ENCODE measurements around the gene NUFIP2. TPM values are rescaled to one million over a fixed set of nuclear protein-coding genes. Genes with fewer than 3 reads are reported as not detected.

Gene NUFIP2
- total RNA-seq, 1 donor from 2014 or later = 68.1 TPM

DNA sequence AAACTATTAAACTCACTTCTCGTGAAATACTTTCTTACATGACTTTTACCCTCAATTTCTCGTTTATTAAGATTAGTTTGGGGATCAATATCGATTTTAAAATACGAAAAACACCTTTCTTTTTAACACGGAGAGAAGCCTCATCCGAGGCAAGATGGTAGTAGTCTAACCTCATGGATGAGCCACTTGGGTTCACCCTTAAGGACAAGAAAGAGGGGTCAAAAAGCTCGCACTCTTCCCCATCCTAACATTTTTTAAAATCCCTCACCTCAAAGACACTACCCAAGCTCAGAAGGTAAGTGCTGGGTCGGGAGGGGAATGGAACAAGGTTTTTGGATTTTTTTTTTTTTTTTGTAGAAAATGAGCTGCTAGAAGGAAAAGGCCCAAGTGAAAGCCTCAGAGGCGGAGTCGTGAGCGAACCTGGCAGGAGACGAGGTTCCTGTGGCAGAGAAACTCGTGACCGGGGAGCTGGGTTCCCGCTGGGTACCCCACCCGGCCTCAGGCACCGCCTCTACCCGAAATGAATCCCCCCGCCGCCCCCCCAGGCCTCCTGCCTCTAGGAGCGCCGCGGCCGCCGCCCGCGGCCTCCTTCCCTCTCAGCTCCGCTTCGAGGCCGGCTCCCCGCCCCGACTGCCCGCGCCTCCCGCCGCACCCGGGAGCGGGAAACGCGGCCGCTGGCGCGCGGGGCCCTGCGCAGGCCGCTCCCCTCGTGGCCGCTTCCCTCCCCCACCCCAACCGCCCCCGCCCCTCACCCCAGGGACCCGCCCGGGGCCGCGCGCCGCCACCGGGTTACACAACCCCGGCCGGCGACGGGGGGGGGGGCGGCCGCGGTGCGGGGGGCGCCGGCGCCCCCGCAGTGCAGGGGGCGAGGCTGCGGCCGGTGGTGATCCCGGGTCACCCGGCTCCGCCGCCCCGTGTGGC lies 1.6 kb downstream of the NUFIP2 start:
- peaks cover 36% of the 10 kb centered on the region for H3K4me1 Mint-ChIP-seq (ENCODE audit: unreplicated experiment)
- H3K36me3 Mint-ChIP-seq (ENCODE audit: low read depth, unreplicated experiment) = peaks cover 16% of the 10 kb centered on the region
- H3K4me3 Mint-ChIP-seq (ENCODE audit: unreplicated experiment) = peak overlapping the region; percentile 100
- DNase-seq (ENCODE audit: low spot score) = peak; percentile 43
- TF ChIP-seq, protein P1, sequence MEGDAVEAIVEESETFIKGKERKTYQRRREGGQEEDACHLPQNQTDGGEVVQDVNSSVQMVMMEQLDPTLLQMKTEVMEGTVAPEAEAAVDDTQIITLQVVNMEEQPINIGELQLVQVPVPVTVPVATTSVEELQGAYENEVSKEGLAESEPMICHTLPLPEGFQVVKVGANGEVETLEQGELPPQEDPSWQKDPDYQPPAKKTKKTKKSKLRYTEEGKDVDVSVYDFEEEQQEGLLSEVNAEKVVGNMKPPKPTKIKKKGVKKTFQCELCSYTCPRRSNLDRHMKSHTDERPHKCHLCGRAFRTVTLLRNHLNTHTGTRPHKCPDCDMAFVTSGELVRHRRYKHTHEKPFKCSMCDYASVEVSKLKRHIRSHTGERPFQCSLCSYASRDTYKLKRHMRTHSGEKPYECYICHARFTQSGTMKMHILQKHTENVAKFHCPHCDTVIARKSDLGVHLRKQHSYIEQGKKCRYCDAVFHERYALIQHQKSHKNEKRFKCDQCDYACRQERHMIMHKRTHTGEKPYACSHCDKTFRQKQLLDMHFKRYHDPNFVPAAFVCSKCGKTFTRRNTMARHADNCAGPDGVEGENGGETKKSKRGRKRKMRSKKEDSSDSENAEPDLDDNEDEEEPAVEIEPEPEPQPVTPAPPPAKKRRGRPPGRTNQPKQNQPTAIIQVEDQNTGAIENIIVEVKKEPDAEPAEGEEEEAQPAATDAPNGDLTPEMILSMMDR (IDR thresholded peaks at IDR 0.05; ENCODE audit: unreplicated experiment) = no peak
- H3K9me3 Mint-ChIP-seq (ENCODE audit: unreplicated experiment) = no peaks in the 10 kb centered on the region
- H3K27me3 Mint-ChIP-seq (ENCODE audit: unreplicated experiment) = peaks cover 13% of the 10 kb centered on the region
- H3K27ac Mint-ChIP-seq (ENCODE audit: unreplicated experiment) = peak overlapping the region; percentile 95

DNA sequence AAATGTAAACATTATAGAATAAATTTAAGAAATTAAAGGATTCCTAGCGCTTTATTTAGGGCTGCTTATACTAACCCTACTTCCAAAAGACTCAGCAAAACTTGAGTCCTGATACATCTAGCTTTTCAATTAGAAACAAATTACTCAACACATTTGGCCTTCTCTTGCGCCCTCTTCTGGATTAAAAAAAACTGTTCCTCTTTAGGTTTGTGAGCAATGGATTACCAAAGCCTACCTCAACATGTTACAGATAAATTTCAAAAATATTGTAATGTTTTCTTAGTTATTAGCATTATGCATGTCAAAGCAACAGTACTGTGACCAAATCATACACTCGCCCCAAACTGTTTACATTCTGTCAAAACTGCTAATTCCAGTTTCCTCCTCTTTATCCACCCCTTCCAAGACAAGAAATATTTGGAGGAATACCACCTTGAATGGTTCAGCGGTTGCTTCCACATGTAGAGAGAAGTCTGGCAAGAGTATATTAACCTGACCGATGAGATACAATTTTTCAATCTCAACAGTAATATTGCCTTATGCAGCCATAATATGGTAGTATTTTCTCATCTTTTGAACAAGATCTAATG lies 2.7 kb downstream of the NUFIP2 start:
- peak; percentile 27 for DNase-seq (ENCODE audit: low spot score)
- Mint-ChIP-seq H3K27ac (ENCODE audit: unreplicated experiment) (peak overlapping the region; percentile 95), H3K9me3 (ENCODE audit: unreplicated experiment) (no peaks in the 10 kb centered on the region), H3K4me1 (ENCODE audit: unreplicated experiment) (peaks cover 36% of the 10 kb centered on the region), H3K27me3 (ENCODE audit: unreplicated experiment) (peaks cover 13% of the 10 kb centered on the region), H3K36me3 (ENCODE audit: low read depth, unreplicated experiment) (peaks cover 25% of the 10 kb centered on the region), H3K4me3 (ENCODE audit: unreplicated experiment) (peak overlapping the region; percentile 98)
- TF ChIP-seq, protein P1 (IDR thresholded peaks at IDR 0.05; ENCODE audit: unreplicated experiment) = peak; percentile 71

DNA sequence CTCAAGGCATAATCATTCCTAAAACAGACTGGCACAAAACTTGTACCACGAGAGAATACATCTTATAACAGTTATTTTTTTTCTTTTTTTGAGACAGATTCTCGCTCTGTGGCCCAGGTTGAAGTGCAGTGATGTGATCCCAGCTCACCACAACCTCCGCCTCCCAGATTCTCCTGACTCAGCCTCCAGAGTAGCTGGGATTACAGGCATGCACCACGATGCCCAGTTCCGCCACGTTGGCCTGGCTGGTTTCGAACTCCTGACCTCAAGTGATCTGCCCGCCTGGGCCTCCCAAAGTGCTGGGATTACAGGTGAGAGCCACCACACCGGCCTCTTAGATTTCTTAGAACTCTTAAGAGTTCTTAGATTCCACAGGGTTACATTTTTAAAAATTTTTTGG lies 4.1 kb downstream of the NUFIP2 start:
- TF ChIP-seq, protein P1 (IDR thresholded peaks at IDR 0.05; ENCODE audit: unreplicated experiment) = no peak
- no peak for DNase-seq (ENCODE audit: low spot score)
- H3K27ac Mint-ChIP-seq (ENCODE audit: unreplicated experiment) = peak overlapping the region; percentile 67
- H3K36me3 Mint-ChIP-seq (ENCODE audit: low read depth, unreplicated experiment) = peaks cover 34% of the 10 kb centered on the region
- H3K9me3 Mint-ChIP-seq (ENCODE audit: unreplicated experiment) = no peaks in the 10 kb centered on the region
- peak overlapping the region; percentile 74 for H3K4me3 Mint-ChIP-seq (ENCODE audit: unreplicated experiment)
- H3K4me1 Mint-ChIP-seq (ENCODE audit: unreplicated experiment) = peaks cover 35% of the 10 kb centered on the region
- H3K27me3 Mint-ChIP-seq (ENCODE audit: unreplicated experiment) = peaks cover 13% of the 10 kb centered on the region

DNA sequence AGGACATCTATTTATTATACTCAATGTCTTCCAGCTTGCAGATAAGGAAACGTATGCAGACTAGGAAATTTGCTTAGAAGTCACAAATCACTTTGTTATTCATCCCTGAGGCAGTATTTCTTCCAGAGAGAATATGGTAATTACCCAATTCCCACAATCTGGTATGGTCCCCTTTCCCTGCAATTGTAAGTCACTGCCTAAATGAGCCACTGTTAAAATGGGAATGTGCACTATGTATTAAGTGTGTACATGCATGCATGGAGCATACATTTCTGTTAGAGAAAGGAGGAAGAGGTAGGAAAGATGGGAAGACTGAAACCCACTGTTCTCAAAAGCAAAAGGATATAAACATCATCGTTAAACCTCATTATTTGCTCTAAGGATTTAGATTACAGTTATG lies 10.0 kb downstream of the NUFIP2 start:
- peaks cover 45% of the 10 kb centered on the region for H3K36me3 Mint-ChIP-seq (ENCODE audit: low read depth, unreplicated experiment)
- TF ChIP-seq, protein P1 (IDR thresholded peaks at IDR 0.05; ENCODE audit: unreplicated experiment) = no peak

DNA sequence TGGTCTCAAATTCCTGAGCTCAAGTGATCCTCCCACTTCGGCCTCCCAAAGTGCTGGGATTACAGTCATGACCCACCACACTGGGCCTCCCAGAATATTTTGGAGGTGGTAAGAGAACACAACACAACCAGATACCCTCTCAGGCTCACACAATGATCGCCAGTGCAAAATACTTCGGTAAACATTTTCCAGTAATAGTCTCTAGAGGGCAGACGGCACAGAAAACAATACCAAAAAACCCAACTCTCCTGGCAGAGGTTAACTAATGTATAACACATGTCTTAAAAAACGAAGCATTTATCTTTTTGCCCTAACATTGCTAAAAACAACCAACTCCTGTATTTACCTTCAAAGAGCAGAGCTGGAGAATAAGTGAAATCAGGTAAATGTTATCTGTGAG lies 10.5 kb downstream of the NUFIP2 start:
- no peaks in the 10 kb centered on the region for H3K9me3 Mint-ChIP-seq (ENCODE audit: unreplicated experiment)
- no peak overlapping the region for H3K27ac Mint-ChIP-seq (ENCODE audit: unreplicated experiment)
- TF ChIP-seq, protein P1 (IDR thresholded peaks at IDR 0.05; ENCODE audit: unreplicated experiment) = no peak
- H3K36me3 Mint-ChIP-seq (ENCODE audit: low read depth, unreplicated experiment) = peaks cover 45% of the 10 kb centered on the region
- no peak overlapping the region for H3K4me3 Mint-ChIP-seq (ENCODE audit: unreplicated experiment)
- no peaks in the 10 kb centered on the region for H3K27me3 Mint-ChIP-seq (ENCODE audit: unreplicated experiment)
- H3K4me1 Mint-ChIP-seq (ENCODE audit: unreplicated experiment) = peaks cover 3% of the 10 kb centered on the region
- DNase-seq (ENCODE audit: low spot score) = no peak

More for the DNA sequence above, 10.0 kb downstream of the NUFIP2 start:
- Mint-ChIP-seq H3K27me3 (ENCODE audit: unreplicated experiment) (no peaks in the 10 kb centered on the region), H3K27ac (ENCODE audit: unreplicated experiment) (no peak overlapping the region), H3K9me3 (ENCODE audit: unreplicated experiment) (no peaks in the 10 kb centered on the region), H3K4me3 (ENCODE audit: unreplicated experiment) (peak overlapping the region; percentile 27), H3K4me1 (ENCODE audit: unreplicated experiment) (peaks cover 8% of the 10 kb centered on the region)
- DNase-seq (ENCODE audit: low spot score) = no peak
